Kidney tubule cell (primary cell): ENCODE results near the gene SIGLEC9.

ENCODE experiments used
- DNase-seq: peaks from one replicate; pipeline ENCODE4 v3.0.0-alpha.2; 2018; ENCODE audit warnings: low spot score

SIGLEC9 gene

DNA sequence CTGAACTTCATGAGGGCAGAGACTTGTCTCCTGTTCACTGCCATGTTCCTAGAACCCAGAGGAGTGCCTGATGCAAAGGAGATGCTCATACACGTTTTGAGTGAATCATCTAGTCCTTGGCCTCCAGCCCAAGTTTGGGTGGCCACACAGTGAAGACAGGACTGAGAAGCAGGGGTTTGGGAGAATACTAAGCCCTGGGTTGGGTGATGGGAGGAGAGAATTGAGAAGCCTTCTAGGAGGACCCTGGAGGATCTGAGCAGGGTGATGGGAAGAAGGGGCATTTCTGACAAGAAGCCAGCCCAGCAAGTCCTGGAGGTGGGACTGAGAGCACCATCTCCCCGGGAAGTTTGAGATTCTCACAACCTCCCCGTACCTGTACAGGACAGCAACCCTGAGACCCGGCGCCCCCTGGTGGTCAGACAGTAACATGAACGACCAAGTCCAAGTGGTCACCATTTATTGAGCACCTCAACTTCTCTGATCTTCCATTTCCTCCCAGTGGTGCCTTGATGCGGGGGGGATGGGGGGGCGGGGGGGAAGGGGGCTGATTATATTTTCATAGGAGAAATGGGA is 27.5 kb upstream of the SIGLEC9 start:
- DNase-seq, result peak; percentile 64

DNA sequence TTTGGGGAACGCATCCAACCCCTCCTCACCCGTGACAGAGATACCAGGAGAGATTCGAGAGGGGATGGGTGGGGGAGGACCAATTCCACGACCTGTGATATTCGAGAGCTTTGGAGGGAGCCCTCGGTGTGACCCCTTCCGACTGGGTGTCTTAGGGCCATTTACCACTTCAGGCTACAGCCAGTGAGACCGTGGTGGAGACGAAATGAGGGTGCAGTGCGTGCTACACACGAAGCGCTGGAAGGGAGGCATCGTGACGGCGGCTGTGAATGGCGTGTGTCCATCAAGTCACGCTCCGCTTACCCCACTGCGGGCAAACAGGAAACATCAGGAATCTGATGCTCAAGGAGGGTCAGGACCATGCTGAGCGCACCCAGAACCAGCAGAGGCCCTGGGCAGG is 26.9 kb upstream of the SIGLEC9 start:
- no peak for DNase-seq

DNA sequence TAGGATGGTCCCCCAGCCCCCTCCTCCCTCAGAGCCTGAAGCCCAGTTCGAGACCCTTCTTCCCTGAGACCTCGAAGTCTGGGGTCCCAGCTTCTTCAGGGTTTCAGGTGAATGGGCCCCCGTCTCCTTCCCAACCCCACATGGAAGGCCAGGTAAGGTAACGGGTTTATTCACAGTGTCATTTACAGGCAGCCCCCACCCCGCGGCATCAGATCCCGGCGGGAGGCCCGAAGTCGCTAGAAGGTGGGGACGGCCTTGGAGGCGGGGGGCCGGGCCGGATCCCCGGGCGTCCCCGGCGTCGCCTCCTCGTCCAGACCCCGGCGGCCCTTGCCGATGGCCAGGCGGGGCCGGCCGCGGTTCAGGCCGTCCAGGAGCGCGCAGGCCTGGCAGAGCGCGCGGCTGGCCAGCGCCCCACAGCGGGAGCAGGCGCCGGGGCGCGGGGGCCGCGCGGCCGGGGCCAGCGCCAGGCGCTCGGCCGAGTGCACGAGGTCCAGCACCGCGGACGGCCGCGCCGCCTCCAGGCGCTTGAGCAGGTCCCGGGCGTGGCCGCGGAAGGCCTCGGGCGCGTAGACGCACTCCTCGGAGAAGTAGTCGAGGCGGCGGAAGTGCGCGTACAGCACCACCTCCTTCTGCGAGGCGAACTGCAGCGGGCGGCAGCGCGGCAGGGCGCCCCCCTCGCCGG is 26.2 kb upstream of the SIGLEC9 start:
- DNase-seq, result no peak

DNA sequence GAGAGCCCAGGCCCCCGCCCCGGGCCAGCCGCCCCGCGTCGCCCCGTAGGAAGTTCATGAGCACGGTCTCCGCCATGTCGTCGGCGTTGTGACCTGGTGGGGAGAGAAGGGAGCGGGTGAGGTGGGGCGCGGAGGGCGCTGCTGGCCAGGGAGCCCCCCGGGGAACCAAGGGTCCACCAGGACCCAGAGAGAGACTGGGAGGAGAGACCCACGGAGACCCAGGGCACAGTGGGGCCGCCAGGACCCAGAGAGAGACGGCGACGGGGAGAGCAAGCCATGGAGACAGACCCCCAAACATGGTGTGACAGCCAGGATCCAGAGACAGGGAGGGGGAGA is 25.7 kb upstream of the SIGLEC9 start:
- no peak for DNase-seq

DNA sequence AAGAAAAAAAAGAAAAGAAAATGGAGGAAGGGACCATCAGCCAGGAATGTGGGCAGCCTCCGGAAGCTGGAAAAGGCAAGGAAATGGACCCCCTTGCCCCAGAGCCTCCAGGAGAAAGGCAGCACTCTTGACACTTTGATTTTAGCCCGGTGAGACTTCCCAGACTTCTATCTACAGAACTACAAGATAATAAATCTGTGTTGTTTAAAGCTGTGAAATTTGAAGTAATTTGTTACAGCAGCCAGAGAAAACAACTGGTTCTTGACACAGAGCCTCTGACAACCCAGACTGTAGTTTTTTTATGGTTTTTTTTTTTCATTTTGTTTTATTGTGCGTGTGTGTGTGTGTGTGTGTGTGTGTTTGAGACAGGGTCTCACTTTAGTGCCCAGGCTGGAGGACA is 24.1 kb upstream of the SIGLEC9 start:
- no peak for DNase-seq

DNA sequence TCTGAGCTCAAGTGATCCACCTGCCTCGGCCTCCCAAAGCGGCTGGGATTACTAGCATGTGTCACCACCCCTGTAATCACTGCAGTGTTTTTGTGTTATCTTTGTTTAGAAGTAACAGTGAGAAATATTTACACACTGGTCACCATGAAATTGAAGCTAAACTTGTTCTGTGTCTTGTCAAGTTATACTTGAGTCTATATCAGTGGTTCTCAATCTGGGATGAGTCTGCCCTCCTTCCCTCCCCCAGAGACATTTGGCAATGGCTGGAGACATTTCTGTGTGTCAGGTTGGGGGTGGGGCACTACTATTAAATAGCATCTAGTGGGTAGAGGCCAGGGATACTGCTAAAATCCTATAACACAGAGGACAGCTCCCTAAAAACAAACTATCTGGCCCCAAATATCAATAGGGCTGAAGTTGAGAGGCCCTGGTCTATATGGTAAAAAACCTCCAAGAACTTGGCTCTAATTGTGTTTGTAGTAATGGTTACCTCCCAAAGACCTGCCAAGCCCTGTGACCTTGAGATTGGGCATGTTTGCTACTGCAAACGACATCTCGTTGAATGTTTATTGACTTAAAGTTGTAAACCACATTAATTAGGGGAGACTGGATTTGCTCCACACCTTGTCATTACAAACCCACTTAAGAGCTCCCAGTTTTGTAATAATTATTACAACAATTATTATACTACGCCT is 23.4 kb upstream of the SIGLEC9 start:
- DNase-seq, result no peak

DNA sequence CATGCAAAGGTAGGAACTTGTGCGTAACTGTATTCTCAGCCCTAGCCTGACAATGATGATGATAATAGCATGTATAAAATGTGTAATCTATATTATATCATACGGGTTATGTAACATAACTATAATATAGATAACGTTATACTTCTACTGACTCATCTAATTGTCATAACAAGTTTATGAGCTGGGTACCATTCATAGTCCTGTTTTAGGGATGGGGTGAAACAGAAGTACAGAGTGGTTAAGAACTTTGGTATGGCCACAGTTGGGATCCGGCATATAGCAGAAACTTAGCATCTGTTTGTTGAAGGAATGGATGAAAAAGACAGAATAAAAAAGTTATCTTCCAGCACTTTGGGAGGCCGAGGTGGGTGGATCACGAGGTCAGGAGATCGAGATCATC is 21.7 kb upstream of the SIGLEC9 start:
- DNase-seq, result no peak

DNA sequence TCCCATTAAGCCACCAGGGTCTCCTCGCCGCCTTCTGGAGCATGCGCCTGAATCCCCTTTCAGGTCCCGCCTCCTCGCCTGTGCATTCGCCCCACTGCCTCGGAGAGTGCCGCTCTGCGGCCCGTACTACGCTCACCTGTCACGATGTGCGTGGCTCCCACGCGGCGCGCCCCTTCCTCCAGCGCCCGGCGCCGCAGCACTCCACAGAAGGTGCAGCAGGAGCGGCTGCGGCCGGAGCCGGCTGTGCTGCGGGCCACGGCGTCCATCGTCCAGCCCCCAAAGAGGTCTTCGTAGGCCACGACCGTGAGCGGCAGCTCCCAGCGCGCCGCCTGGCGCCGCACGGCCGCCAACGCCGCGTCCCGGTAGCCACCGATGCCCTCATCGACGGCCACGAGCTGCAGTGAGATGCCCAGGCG is 20.8 kb upstream of the SIGLEC9 start:
- no peak for DNase-seq

DNA sequence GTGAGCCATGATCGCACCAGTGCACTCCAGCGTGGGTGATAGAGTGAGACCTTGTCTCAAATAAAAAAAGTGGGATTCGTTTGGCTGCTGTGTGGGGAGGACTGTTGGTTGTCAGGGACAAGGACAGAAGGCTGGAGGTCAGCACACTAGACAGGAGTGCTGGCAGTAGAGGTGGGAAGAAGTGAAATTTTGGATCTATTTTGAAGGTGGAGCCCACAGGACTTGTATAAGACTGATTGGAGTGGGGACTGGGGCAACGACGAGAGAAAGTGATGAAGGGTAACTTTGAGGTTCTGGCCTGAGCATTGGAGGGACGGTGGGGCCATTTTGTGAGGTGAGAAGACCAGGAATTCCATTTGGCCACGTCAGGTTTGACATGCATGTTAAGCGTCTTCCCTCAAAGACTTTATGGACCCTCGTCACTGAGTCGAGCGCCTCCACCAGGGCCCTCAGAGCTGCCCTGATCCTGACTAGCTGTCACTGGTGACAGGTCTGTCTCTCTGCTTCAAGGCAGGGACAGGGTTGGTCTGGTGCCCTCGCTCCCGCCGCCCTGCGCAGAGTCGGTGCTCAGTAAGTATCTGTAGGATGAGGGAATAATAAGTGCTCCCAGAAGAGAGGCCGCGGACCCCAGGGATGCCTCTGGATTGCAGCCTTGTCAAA is 17.2 kb upstream of the SIGLEC9 start:
- peak; percentile 51 for DNase-seq

DNA sequence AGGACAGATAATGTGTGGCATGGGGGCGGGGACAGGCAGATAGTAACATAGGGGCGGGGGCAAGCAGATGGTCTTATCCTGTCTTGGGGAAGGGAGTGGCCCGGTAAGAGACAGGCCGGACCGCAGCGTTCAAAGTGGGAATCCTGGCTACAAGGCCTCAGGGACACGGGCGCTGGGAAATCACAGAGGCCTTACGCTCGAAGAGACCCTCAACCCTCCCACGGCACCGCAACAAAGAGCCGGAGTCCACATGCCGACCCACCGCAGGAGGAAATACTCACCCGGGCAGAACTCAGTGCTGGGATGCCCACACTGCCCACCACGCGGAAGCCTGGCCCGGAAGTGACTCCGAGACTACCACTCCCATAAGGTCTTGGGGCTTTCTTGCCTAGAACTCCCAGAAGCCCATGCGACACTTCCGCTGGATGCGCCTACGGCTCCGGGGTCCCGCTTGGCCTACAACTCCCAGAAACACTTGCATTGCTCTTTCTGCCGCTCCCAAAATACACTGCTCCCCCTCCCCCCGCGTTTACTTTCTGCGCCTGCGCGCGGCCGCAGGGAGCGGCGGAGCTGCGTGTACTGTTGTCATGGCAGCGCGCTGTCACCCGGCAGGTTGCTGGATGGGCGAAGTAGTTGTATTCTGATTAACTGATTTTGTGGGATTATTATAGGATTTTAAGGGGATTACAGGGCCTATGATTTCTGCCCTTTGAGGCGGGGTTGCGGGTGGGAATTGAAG is 16.5 kb upstream of the SIGLEC9 start, which contains the start of gene CTU1:
CTU1 (minus strand) TSS at position 344 of the 739 bp plus-strand sequence. CDS start 3,840 bp downstream, outside the sequence.
- DNase-seq, result peak; percentile 99

DNA sequence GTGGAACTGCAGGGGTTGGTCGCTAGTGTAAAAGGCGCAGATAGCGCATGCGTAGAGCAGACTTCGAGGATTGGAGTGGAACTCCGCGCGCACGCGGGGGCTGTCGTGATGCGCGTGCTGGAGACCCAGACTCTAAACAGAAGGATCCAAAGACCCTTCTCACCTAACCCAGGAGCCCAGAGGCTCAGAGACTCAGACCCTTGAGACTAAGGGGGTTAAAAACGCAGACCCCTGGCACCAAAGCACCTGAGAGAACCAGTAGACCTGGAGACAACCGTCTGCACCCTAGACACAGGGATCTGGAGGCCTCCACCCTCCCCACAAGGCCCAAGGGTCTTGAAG is 15.9 kb upstream of the SIGLEC9 start:
- no peak for DNase-seq

DNA sequence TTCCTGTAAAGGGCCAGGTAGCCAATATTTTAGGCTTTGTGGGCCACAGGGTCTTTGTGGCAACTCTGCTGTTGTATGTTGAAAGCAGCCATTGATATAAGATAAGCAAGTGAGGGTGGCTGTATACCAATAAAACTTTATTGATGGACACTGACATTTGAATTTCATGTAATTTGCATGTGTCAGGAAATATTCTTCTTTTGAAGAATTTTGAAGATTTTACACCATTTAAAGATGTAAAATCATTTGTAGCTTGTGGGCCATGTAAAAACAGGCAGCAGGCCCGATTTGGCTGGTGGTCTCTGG is 14.1 kb upstream of the SIGLEC9 start:
- no peak for DNase-seq

DNA sequence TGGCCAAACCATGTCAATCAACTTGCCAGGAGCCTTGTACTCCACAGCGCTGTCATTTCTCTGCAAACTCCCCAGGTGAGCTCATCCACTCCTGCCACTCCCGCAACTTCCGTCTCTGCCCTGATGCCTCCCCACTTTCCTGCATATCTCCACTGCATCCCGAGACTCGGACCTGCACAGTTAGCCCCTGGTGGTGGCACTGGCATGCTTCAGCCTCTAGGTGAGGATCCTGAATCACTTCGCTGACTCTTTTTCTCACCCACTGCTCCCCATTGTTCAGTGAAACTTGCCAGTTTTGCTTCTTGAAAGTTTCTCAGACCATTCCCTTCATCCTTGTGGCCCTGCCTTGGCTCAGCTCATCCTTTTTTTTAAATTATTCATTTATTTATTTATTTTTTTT is 13.1 kb upstream of the SIGLEC9 start:
- peak; percentile 26 for DNase-seq

DNA sequence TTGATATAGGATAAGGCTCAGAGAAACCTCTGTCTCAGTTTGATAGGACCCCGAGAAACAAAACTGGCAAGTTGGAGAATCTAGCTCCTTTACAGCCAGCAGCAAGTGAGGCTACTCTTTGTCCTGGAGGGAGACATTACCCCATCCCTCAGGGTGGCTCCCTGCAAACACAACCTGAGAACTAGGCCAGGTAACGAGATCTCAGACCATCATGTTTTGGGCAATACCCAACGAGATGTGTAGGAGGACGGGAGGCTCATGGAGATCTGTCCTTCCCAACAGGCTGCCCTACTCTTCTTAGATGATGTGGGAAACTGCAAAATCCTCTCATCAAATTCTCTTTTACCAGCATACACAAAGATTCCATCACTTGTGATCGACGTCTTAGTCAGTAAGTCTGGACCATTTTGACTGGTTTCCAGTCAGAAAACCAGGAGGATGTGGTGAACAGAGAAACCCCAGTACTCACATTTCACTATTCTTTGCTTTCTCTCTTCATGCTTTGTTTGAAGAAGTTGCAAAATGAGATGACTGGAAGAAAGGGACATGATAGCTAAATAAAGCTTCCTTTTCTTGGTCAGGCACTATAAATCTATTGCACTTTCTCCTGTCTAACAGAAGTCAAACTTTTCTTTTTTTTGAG is 10.5 kb upstream of the SIGLEC9 start:
- no peak for DNase-seq

DNA sequence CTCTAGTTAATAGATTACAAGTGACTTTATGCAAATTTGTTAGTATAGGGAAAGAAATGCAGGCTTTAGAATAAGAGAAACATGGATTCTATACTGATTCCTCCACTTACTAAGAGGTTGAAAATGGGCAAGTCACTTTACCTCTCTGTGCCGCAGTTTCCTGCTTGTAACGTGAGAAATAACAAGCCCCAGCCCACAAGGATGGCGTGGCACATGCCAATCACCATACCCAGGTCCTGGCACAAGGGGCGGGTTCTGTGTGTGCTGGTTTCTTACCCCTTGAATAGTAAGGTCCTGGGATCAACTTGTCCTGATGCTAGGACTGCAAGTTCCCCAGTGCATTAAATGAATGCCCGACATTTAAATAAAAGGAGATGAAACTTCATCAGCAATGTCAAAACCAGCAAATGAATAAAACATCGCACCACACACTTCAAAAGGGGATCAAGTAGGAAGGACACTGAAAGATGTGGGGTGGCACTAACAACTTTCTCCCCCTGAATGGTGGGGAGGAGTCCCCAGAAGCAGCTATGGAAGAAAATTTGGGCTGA is 7.9 kb upstream of the SIGLEC9 start:
- DNase-seq, result no peak

DNA sequence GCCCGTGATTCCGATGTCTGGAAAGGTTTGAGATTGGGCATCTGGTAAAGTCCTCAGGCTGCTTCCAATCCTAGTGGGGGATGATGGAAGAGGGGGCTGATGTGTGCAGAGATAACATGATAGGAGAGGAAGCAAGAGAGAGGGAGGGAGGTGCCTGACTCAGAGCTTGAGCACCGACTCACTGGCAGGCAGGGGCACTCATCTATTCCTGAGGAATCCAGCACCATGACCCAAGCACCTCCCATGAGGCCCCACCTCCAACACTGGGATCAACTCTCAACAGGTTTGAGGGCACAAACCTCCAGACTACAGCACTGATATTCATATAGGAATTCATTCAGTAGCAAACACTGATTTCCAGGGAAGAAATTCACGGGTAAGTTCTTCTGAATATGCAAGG is 5.6 kb upstream of the SIGLEC9 start:
- DNase-seq, result peak; percentile 29

DNA sequence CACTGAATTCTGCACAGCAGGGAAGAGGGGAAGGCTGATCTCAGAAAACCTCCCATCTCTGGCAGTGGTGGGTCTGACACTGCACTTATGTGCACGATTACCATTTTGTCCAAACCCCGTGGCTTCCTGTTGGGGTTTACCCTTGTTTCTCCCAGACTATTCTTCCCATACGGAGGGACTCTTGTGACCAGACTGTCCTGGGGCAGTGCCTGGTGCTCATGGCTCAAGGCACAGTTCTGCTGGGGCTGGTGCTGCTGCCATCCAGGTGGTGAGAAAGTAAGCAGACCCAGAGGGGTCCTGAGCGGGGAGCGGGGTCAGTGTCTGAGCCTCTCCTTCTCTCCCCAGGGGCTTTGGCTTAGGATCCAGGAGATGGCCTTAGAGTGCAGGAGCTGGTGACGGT is 5.1 kb upstream of the SIGLEC9 start:
- no peak for DNase-seq

DNA sequence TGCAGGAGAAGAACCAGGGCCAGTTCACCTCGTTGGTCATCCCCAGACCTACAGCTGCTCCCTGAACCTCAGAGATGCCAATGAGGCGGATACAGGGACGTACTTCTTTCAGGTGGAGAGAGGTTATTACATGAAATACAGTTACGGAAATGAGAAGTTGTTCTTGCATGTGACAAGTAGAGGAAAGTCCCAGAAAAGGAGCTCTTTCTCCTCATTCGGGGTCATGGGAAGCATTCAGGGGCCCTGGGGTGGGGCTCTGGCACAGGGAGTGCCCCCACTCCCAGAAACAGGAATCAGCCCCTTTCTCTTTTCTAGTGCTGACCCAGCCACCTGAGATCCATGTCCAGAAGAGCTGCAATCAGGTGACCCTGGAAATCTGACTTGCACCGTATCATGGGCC is 4.5 kb upstream of the SIGLEC9 start:
- no peak for DNase-seq

DNA sequence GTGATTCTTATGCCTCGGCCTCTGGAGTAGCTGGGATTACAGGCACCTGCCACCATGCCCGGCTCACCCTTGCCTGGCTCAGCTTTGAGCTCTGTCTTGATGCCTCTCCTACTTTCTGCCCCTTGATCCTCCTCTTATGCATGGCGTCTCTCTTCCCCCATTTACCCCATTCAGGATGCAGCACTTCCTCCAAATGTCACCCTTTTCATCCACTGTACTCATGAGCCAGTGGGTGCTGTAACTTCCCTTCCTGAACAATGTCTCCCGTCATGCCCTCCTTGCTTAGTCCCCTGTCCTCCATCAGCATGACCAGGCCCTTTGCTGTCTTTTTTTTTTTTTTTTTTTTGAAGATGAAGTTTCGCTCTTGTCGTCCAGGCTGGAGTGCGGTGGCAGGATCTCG is 3.4 kb upstream of the SIGLEC9 start:
- no peak for DNase-seq

DNA sequence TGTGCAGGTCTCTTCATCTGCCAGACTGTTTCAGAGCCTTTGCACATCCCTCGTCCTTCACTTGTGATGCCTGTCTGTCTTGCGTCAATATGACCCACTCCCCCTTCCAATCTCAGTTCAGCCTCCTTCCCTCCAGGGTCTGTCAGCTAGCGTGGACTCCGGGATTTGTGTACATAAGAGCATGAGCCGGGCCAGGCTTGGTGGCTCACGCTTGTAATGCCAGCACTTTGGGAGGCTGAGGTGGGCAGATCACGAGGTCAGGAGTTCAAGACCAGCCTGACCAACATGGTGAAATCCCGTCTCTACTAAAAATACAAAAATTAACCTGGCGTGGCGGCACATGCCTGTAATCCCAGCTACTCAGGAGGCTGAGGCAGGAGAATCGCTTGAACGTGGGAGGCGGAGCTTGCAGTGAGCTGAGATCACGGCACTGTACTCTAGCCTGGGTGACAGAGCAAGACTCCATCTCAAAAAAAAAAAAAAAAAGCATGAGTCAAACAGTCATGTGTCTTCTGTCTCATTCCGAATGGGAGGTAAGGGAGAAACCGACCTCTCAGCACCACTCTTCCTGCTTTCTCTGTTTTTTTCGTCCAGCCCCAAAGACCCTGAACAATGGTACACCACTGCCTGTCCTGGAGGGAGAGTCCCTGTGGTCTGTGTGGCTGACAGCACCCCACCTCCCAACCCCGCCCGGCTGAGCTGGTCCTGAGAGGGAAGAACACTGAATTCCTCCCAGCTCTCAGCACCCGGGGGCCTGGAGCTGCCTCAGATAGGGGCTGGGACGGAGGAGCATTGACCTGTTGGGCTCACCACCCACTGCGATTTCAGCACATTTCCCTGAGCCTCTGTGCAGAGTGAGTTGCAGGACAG is 2.4 kb upstream of the SIGLEC9 start:
- peak; percentile 44 for DNase-seq

DNA sequence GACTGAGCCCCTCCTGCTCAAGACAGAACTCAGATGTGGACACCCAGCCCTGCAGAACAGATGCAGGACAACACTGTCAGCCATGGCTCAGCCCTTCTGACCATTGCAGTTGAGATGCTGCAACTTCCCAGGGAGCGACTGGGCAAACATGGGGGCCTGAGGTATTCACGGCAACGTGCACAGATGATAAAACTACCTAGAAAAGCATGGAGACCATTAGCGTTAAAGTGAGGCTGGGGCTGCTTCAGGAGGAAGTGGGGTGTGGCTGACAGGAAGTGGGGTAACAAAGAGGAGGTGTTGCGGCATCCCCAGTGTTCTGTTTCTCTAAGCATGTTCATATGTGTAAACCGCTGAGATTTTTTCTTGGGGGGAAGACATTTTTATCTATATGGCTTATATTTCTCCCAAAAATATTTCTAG is 1.3 kb upstream of the SIGLEC9 start:
- DNase-seq, result no peak
